ENCODE measurements around the gene TMEM106C.

TMEM106C gene

GRCh38 chr12:47979686-47980085 lies 16.3 kb downstream of the TMEM106C start:
- no peak overlapping the region for H3K23ac ChIP-seq (ENCODE audit: low read length in 2 of 2)
- DNase-seq = no peak
- no peak overlapping the region for H3K9ac ChIP-seq (ENCODE audit: low read length)
- H2BK120ac ChIP-seq (ENCODE audit: low read depth, low read length) = no peak overlapping the region
- no peak overlapping the region for H4K8ac ChIP-seq (ENCODE audit: low read length)
- no peak overlapping the region for H2BK12ac ChIP-seq (ENCODE audit: low read length in 2 of 2)
- no peak overlapping the region for H4K91ac ChIP-seq (ENCODE audit: low read length)
- no peak overlapping the region for H2BK15ac ChIP-seq (ENCODE audit: low read depth, poor library complexity, severe bottlenecking)
- H3K14ac ChIP-seq (ENCODE audit: low read length in 2 of 2) = no peak overlapping the region
- no peak overlapping the region for H3K27ac ChIP-seq (ENCODE audit: low read length, poor library complexity, severe bottlenecking)
- H3K79me1 ChIP-seq (replicated peaks; ENCODE audit: low read length, poor library complexity, severe bottlenecking) = no peaks in the 10 kb centered on the region
- H2AK5ac ChIP-seq (ENCODE audit: low read length, severe bottlenecking) = no peak overlapping the region
- H3K4me2 ChIP-seq (ENCODE audit: low read length, poor library complexity, severe bottlenecking) = no peak overlapping the region
- no peak overlapping the region for H3K4ac ChIP-seq (ENCODE audit: low read depth in 1 of 2, low read length in 2 of 2)
- no peak overlapping the region for H3K4me3 ChIP-seq (ENCODE audit: insufficient read depth in 1 of 2, low read depth in 1 of 2, low read length in 2 of 2)
- no peak overlapping the region for H2AFZ ChIP-seq (ENCODE audit: low read depth, low read length)
- 82% methylated on average over 11 of the region's 11 CpGs for WGBS
- H3K27me3 ChIP-seq (ENCODE audit: control insufficient read depth in 1 of 2, insufficient read depth in 1 of 2, low read length in 2 of 2) = peaks cover 58 to 72% of the 10 kb centered on the region in 2 experiments
- H3K18ac ChIP-seq (ENCODE audit: low read depth in 1 of 2, low read length in 2 of 2) = no peak overlapping the region
- H2BK5ac ChIP-seq (ENCODE audit: low read depth, low read length, poor library complexity, severe bottlenecking) = no peak overlapping the region
- H3K9me3 ChIP-seq (ENCODE audit: control insufficient read depth, low read length) = no peaks in the 10 kb centered on the region
- H3K36me3 ChIP-seq (ENCODE audit: control insufficient read depth in 1 of 2, insufficient read depth in 2 of 2, low read depth in 1 of 2, low read length in 2 of 2) = no peaks in the 10 kb centered on the region
- no peaks in the 10 kb centered on the region for H3K4me1 ChIP-seq (ENCODE audit: control insufficient read depth, insufficient read depth, low read depth, low read length)

- H3K36me3 ChIP-seq (ENCODE audit: control insufficient read depth in 1 of 2, insufficient read depth in 2 of 2, low read depth in 1 of 2, low read length in 2 of 2) = no peaks in the 10 kb centered on the region
- no peak overlapping the region for H2BK12ac ChIP-seq (ENCODE audit: low read length in 2 of 2)
- H3K14ac ChIP-seq (ENCODE audit: low read length in 2 of 2) = no peak overlapping the region
- no peak overlapping the region for H2BK5ac ChIP-seq (ENCODE audit: low read depth, low read length, poor library complexity, severe bottlenecking)
- WGBS = 75% methylated on average over 7 of the region's 7 CpGs
- no peak overlapping the region for H3K4me2 ChIP-seq (ENCODE audit: low read length, poor library complexity, severe bottlenecking)
- H4K8ac ChIP-seq (ENCODE audit: low read length) = no peak overlapping the region
- H2AFZ ChIP-seq (ENCODE audit: low read depth, low read length) = no peak overlapping the region
- H3K9ac ChIP-seq (ENCODE audit: low read length) = no peak overlapping the region
- no peak overlapping the region for H4K91ac ChIP-seq (ENCODE audit: low read length)
- peaks cover 63 to 77% of the 10 kb centered on the region in 2 experiments for H3K27me3 ChIP-seq (ENCODE audit: control insufficient read depth in 1 of 2, insufficient read depth in 1 of 2, low read length in 2 of 2)
- DNase-seq = no peak
- no peak overlapping the region for H2BK15ac ChIP-seq (ENCODE audit: low read depth, poor library complexity, severe bottlenecking)
- H3K79me1 ChIP-seq (replicated peaks; ENCODE audit: low read length, poor library complexity, severe bottlenecking) = no peaks in the 10 kb centered on the region
- H3K18ac ChIP-seq (ENCODE audit: low read depth in 1 of 2, low read length in 2 of 2) = no peak overlapping the region
- no peaks in the 10 kb centered on the region for H3K4me1 ChIP-seq (ENCODE audit: control insufficient read depth, insufficient read depth, low read depth, low read length)
- H3K4me3 ChIP-seq (ENCODE audit: insufficient read depth in 1 of 2, low read depth in 1 of 2, low read length in 2 of 2) = no peak overlapping the region
- no peaks in the 10 kb centered on the region for H3K9me3 ChIP-seq (ENCODE audit: control insufficient read depth, low read length)
- no peak overlapping the region for H3K23ac ChIP-seq (ENCODE audit: low read length in 2 of 2)
- H3K27ac ChIP-seq (ENCODE audit: low read length, poor library complexity, severe bottlenecking) = no peak overlapping the region
- no peak overlapping the region for H2AK5ac ChIP-seq (ENCODE audit: low read length, severe bottlenecking)
- H2BK120ac ChIP-seq (ENCODE audit: low read depth, low read length) = no peak overlapping the region
- H3K4ac ChIP-seq (ENCODE audit: low read depth in 1 of 2, low read length in 2 of 2) = no peak overlapping the region
Observed at GRCh38 chr12:47980197-47980596, 16.8 kb downstream of the TMEM106C start.

- H3K79me1 ChIP-seq (replicated peaks; ENCODE audit: low read length, poor library complexity, severe bottlenecking) = no peaks in the 10 kb centered on the region
- H2AK5ac ChIP-seq (ENCODE audit: low read length, severe bottlenecking) = no peak overlapping the region
- H3K23ac ChIP-seq (ENCODE audit: low read length in 2 of 2) = no peak overlapping the region
- H3K14ac ChIP-seq (ENCODE audit: low read length in 2 of 2) = peak overlapping the region in 1 of 2 experiments; percentile 84
- H2BK120ac ChIP-seq (ENCODE audit: low read depth, low read length) = no peak overlapping the region
- no peak overlapping the region for H3K18ac ChIP-seq (ENCODE audit: low read depth in 1 of 2, low read length in 2 of 2)
- H2BK12ac ChIP-seq (ENCODE audit: low read length in 2 of 2) = no peak overlapping the region
- H3K4me2 ChIP-seq (ENCODE audit: low read length, poor library complexity, severe bottlenecking) = no peak overlapping the region
- H3K4me1 ChIP-seq (ENCODE audit: control insufficient read depth, insufficient read depth, low read depth, low read length) = no peaks in the 10 kb centered on the region
- no peaks in the 10 kb centered on the region for H3K9me3 ChIP-seq (ENCODE audit: control insufficient read depth, low read length)
- H3K9ac ChIP-seq (ENCODE audit: low read length) = no peak overlapping the region
- H3K36me3 ChIP-seq (ENCODE audit: control insufficient read depth in 1 of 2, insufficient read depth in 2 of 2, low read depth in 1 of 2, low read length in 2 of 2) = no peaks in the 10 kb centered on the region
- no peak for DNase-seq
- H3K4ac ChIP-seq (ENCODE audit: low read depth in 1 of 2, low read length in 2 of 2) = no peak overlapping the region
- 82% methylated on average over 16 of the region's 17 CpGs for WGBS
- H4K8ac ChIP-seq (ENCODE audit: low read length) = no peak overlapping the region
- no peak overlapping the region for H2BK5ac ChIP-seq (ENCODE audit: low read depth, low read length, poor library complexity, severe bottlenecking)
- no peak overlapping the region for H2BK15ac ChIP-seq (ENCODE audit: low read depth, poor library complexity, severe bottlenecking)
- no peak overlapping the region for H3K27ac ChIP-seq (ENCODE audit: low read length, poor library complexity, severe bottlenecking)
- H2AFZ ChIP-seq (ENCODE audit: low read depth, low read length) = no peak overlapping the region
- no peak overlapping the region for H4K91ac ChIP-seq (ENCODE audit: low read length)
- H3K4me3 ChIP-seq (ENCODE audit: insufficient read depth in 1 of 2, low read depth in 1 of 2, low read length in 2 of 2) = no peak overlapping the region
- H3K27me3 ChIP-seq (ENCODE audit: control insufficient read depth in 1 of 2, insufficient read depth in 1 of 2, low read length in 2 of 2) = peaks cover 63 to 83% of the 10 kb centered on the region in 2 experiments
Observed at GRCh38 chr12:47980779-47981495, 17.5 kb downstream of the TMEM106C start.

- Histone ChIP-seq H3K4me2 (ENCODE audit: low read length, poor library complexity, severe bottlenecking) (no peak overlapping the region), H3K9me3 (ENCODE audit: control insufficient read depth, low read length) (no peaks in the 10 kb centered on the region), H3K9ac (ENCODE audit: low read length) (no peak overlapping the region), H2BK12ac (ENCODE audit: low read length in 2 of 2) (no peak overlapping the region), H3K4me1 (ENCODE audit: control insufficient read depth, insufficient read depth, low read depth, low read length) (no peaks in the 10 kb centered on the region), H2BK15ac (ENCODE audit: low read depth, poor library complexity, severe bottlenecking) (no peak overlapping the region), H2AK5ac (ENCODE audit: low read length, severe bottlenecking) (no peak overlapping the region), H3K14ac (ENCODE audit: low read length in 2 of 2) (no peak overlapping the region), H3K79me1 (replicated peaks; ENCODE audit: low read length, poor library complexity, severe bottlenecking) (no peaks in the 10 kb centered on the region), H3K27ac (ENCODE audit: low read length, poor library complexity, severe bottlenecking) (no peak overlapping the region), H2BK120ac (ENCODE audit: low read depth, low read length) (no peak overlapping the region), H2AFZ (ENCODE audit: low read depth, low read length) (no peak overlapping the region), H3K27me3 (ENCODE audit: control insufficient read depth in 1 of 2, insufficient read depth in 1 of 2, low read length in 2 of 2) (peaks cover 58 to 86% of the 10 kb centered on the region in 2 experiments), H3K4me3 (ENCODE audit: insufficient read depth in 1 of 2, low read depth in 1 of 2, low read length in 2 of 2) (no peak overlapping the region), H3K18ac (ENCODE audit: low read depth in 1 of 2, low read length in 2 of 2) (no peak overlapping the region), H3K36me3 (ENCODE audit: control insufficient read depth in 1 of 2, insufficient read depth in 2 of 2, low read depth in 1 of 2, low read length in 2 of 2) (no peaks in the 10 kb centered on the region), H4K91ac (ENCODE audit: low read length) (no peak overlapping the region), H3K4ac (ENCODE audit: low read depth in 1 of 2, low read length in 2 of 2) (no peak overlapping the region), H3K23ac (ENCODE audit: low read length in 2 of 2) (no peak overlapping the region), H4K8ac (ENCODE audit: low read length) (no peak overlapping the region), H2BK5ac (ENCODE audit: low read depth, low read length, poor library complexity, severe bottlenecking) (no peak overlapping the region)
- no peak for DNase-seq
- 80% methylated on average over 16 of the region's 20 CpGs for WGBS
Observed at GRCh38 chr12:47981496-47982260, 18.3 kb downstream of the TMEM106C start.
